ENCODE results near the gene GAS1. TPM values are rescaled to one million over a fixed set of nuclear protein-coding genes. Genes with fewer than 3 reads are reported as not detected.

Gene GAS1
- total RNA-seq, 1 experiment from 2014 or later: 57.5 TPM

- peak overlapping the region; percentile 71 for H3K27ac ChIP-seq (ENCODE audit: low read depth, low read length, poor library complexity, severe bottlenecking)
- BruUV-seq (replicated peaks): TSS peak; percentile 63
- ChIA-PET CTCF (interaction anchor here (0.6 to 1.3 kb wide), 6 partner anchors 17 to 461 kb away, joined by 3 to 8 read pairs (median 4); no protein-coding TSS in a partner anchor), POLR2A (ENCODE audit: low non-redundant PET) (interaction anchor here (0.6 to 0.7 kb wide), 6 partner anchors 41 to 606 kb away, joined by 3 to 9 read pairs (median 4); no protein-coding TSS in a partner anchor)
- H3K27me3 ChIP-seq (replicated peaks; ENCODE audit: insufficient read depth, low read depth, low read length, poor library complexity): no peaks in the 10 kb centered on the region
- TF ChIP-seq CTCF (conservative IDR thresholded peaks at IDR 0.05; ENCODE audit: low read depth, low read length) (peak; percentile 84), EZH2 (IDR thresholded peaks at IDR 0.05; ENCODE audit: borderline replicate concordance, low read depth, low read length, poor library complexity, severe bottlenecking) (no peak)
- DNase-seq (ENCODE audit: low spot score): peak; percentile 94
- intact Hi-C loops (cut with micrococcal nuclease; ENCODE audit: unreplicated experiment): loop anchor here (10.0 kb wide), 2 partner anchors 136 to 514 kb away; no protein-coding TSS in a partner anchor
- peak overlapping the region; percentile 84 for H3K4me3 ChIP-seq (ENCODE audit: low read depth, low read length, poor library complexity, severe bottlenecking)
- peaks cover 18% of the 10 kb centered on the region for H3K36me3 ChIP-seq (ENCODE audit: insufficient read depth, low read length, poor library complexity, severe bottlenecking)
- peaks cover 22% of the 10 kb centered on the region for H3K4me1 ChIP-seq (ENCODE audit: insufficient read depth, low read length, poor library complexity, severe bottlenecking)
- peaks cover 11% of the 10 kb centered on the region for H3K9me3 ChIP-seq (ENCODE audit: low read depth, low read length, poor library complexity, severe bottlenecking)
Observed at GRCh38 chr9:86948074-86948929, 996 bp upstream of the GAS1 start.

- DNase-seq (ENCODE audit: low spot score): peak; percentile 90
- CTCF ChIA-PET: no interaction called here
- peaks cover 18% of the 10 kb centered on the region for H3K36me3 ChIP-seq (ENCODE audit: insufficient read depth, low read length, poor library complexity, severe bottlenecking)
- no peaks in the 10 kb centered on the region for H3K27me3 ChIP-seq (replicated peaks; ENCODE audit: insufficient read depth, low read depth, low read length, poor library complexity)
- no peaks in the 10 kb centered on the region for H3K9me3 ChIP-seq (ENCODE audit: low read depth, low read length, poor library complexity, severe bottlenecking)
- H3K4me3 ChIP-seq (ENCODE audit: low read depth, low read length, poor library complexity, severe bottlenecking): peak overlapping the region; percentile 84
- H3K27ac ChIP-seq (ENCODE audit: low read depth, low read length, poor library complexity, severe bottlenecking): peak overlapping the region; percentile 96
- POLR2A ChIA-PET (ENCODE audit: low non-redundant PET): interaction anchor here (0.6 to 0.7 kb wide), 2 partner anchors 135 to 420 kb away, joined by 3 to 4 read pairs; no protein-coding TSS in a partner anchor
- TF ChIP-seq EZH2 (IDR thresholded peaks at IDR 0.05; ENCODE audit: borderline replicate concordance, low read depth, low read length, poor library complexity, severe bottlenecking): no peak
- TF ChIP-seq CTCF (conservative IDR thresholded peaks at IDR 0.05; ENCODE audit: low read depth, low read length): no peak
- intact Hi-C loops (cut with micrococcal nuclease; ENCODE audit: unreplicated experiment): loop anchor here (2.0 to 10.0 kb wide), 5 partner anchors 138 to 512 kb away; no protein-coding TSS in a partner anchor
- peaks cover 33% of the 10 kb centered on the region for H3K4me1 ChIP-seq (ENCODE audit: insufficient read depth, low read length, poor library complexity, severe bottlenecking)
- no TSS peak for BruUV-seq (replicated peaks)
Observed at GRCh38 chr9:86946201-86947145, 833 bp downstream of the GAS1 start.

- no peaks in the 10 kb centered on the region for H3K27me3 ChIP-seq (replicated peaks; ENCODE audit: insufficient read depth, low read depth, low read length, poor library complexity)
- peaks cover 18% of the 10 kb centered on the region for H3K36me3 ChIP-seq (ENCODE audit: insufficient read depth, low read length, poor library complexity, severe bottlenecking)
- peak; percentile 58 for DNase-seq (ENCODE audit: low spot score)
- ChIA-PET POLR2A (ENCODE audit: low non-redundant PET) (no interaction called here), CTCF (no interaction called here)
- H3K4me3 ChIP-seq (ENCODE audit: low read depth, low read length, poor library complexity, severe bottlenecking): peak overlapping the region; percentile 84
- BruUV-seq (replicated peaks): no TSS peak
- no peaks in the 10 kb centered on the region for H3K9me3 ChIP-seq (ENCODE audit: low read depth, low read length, poor library complexity, severe bottlenecking)
- peak overlapping the region; percentile 96 for H3K27ac ChIP-seq (ENCODE audit: low read depth, low read length, poor library complexity, severe bottlenecking)
- peaks cover 40% of the 10 kb centered on the region for H3K4me1 ChIP-seq (ENCODE audit: insufficient read depth, low read length, poor library complexity, severe bottlenecking)
- TF ChIP-seq EZH2 (IDR thresholded peaks at IDR 0.05; ENCODE audit: borderline replicate concordance, low read depth, low read length, poor library complexity, severe bottlenecking) (no peak), CTCF (conservative IDR thresholded peaks at IDR 0.05; ENCODE audit: low read depth, low read length) (peak; percentile 27; the same call in 1 of the 2 replicates)
- intact Hi-C loops (cut with micrococcal nuclease; ENCODE audit: unreplicated experiment): loop anchor here (2.0 to 10.0 kb wide), 5 partner anchors 139 to 511 kb away; no protein-coding TSS in a partner anchor
Observed at GRCh38 chr9:86945728-86946200, 1.5 kb downstream of the GAS1 start.
